ENCODE results near the gene HCN3. TPM values are rescaled to one million over a fixed set of nuclear protein-coding genes. Genes with fewer than 3 reads are reported as not detected.
"Not testable (repeated sequence)": the region's sequence is repeated elsewhere in the genome, so short reads cannot be mapped to it uniquely, and the experiment has no call there.

HCN3 gene
- total RNA-seq, 1 donor from 2014 or later = 1.9 TPM

GRCh38 chr1:155287987-155288543 lies 10.8 kb downstream of the HCN3 start:
- no peak overlapping the region for H3K4me3 Mint-ChIP-seq
- no peak overlapping the region for H3K4me3 ChIP-seq
- no peak overlapping the region for H2AFZ ChIP-seq (replicated peaks)
- no peaks in the 10 kb centered on the region for H3F3A ChIP-seq (ENCODE audit: low read depth)
- no peaks in the 10 kb centered on the region for H3K4me1 ChIP-seq
- H3K27ac Mint-ChIP-seq = no peak overlapping the region
- no peak overlapping the region for H3K27ac ChIP-seq
- TF ChIP-seq CTCF (IDR thresholded peaks at IDR 0.05) (no peak), EZH2phosphoT487 (IDR thresholded peaks at IDR 0.05) (no peak), EZH2 (IDR thresholded peaks at IDR 0.05) (no peak)
- H3K27me3 ChIP-seq = peaks cover 5% of the 10 kb centered on the region
- H3K4me1 Mint-ChIP-seq = no peaks in the 10 kb centered on the region
- H3K27me3 Mint-ChIP-seq (ENCODE audit: insufficient read depth, low read depth) = peaks cover 11% of the 10 kb centered on the region
- no peak overlapping the region for H3K4me2 ChIP-seq
- no peaks in the 10 kb centered on the region for H4K20me1 ChIP-seq (ENCODE audit: low read depth)
- H3K79me2 ChIP-seq (ENCODE audit: low read depth) = no peaks in the 10 kb centered on the region
- H3K36me3 Mint-ChIP-seq = peaks cover 5% of the 10 kb centered on the region
- H3K9me3 Mint-ChIP-seq = no peaks in the 10 kb centered on the region
- no peaks in the 10 kb centered on the region for H3K36me3 ChIP-seq
- no peak overlapping the region for H3K9ac ChIP-seq
- no peaks in the 10 kb centered on the region for H3K9me3 ChIP-seq (ENCODE audit: low read depth)
- no peak for DNase-seq (ENCODE audit: low spot score)

- H3K27me3 ChIP-seq = peaks cover 34% of the 10 kb centered on the region
- not testable (repeated sequence) for H3K4me1 Mint-ChIP-seq; H3K27ac ChIP-seq; H3K27ac Mint-ChIP-seq; H2AFZ ChIP-seq (replicated peaks); H3K36me3 Mint-ChIP-seq; H3K79me2 ChIP-seq (ENCODE audit: low read depth); H3K4me3 ChIP-seq; H3K4me3 Mint-ChIP-seq; H3K4me1 ChIP-seq; H3F3A ChIP-seq (ENCODE audit: low read depth); DNase-seq (ENCODE audit: low spot score); H3K9me3 ChIP-seq (ENCODE audit: low read depth); H3K9me3 Mint-ChIP-seq; H4K20me1 ChIP-seq (ENCODE audit: low read depth); H3K9ac ChIP-seq; H3K36me3 ChIP-seq; H3K4me2 ChIP-seq
- H3K27me3 Mint-ChIP-seq (ENCODE audit: insufficient read depth, low read depth) = peaks cover 14% of the 10 kb centered on the region
Observed at GRCh38 chr1:155291006-155291405, 13.7 kb downstream of the HCN3 start.

GRCh38 chr1:155293086-155293749 lies 16.0 kb downstream of the HCN3 start:
- Histone ChIP-seq H3K9me3 (ENCODE audit: low read depth) (no peaks in the 10 kb centered on the region), H3K9ac (no peak overlapping the region), H3K27me3 (peaks cover 51% of the 10 kb centered on the region), H3F3A (ENCODE audit: low read depth) (peaks cover 3% of the 10 kb centered on the region), H3K4me3 (no peak overlapping the region), H3K36me3 (no peaks in the 10 kb centered on the region), H3K4me2 (no peak overlapping the region), H2AFZ (replicated peaks) (no peak overlapping the region), H3K4me1 (no peaks in the 10 kb centered on the region), H3K79me2 (ENCODE audit: low read depth) (no peaks in the 10 kb centered on the region), H3K27ac (no peak overlapping the region), H4K20me1 (ENCODE audit: low read depth) (no peaks in the 10 kb centered on the region)
- Mint-ChIP-seq H3K27me3 (ENCODE audit: insufficient read depth, low read depth) (peaks cover 26% of the 10 kb centered on the region), H3K36me3 (no peaks in the 10 kb centered on the region), H3K4me1 (peaks cover 6% of the 10 kb centered on the region), H3K9me3 (peaks cover 5% of the 10 kb centered on the region), H3K4me3 (no peak overlapping the region), H3K27ac (no peak overlapping the region)
- DNase-seq (ENCODE audit: low spot score) = no peak
- no peak for TF ChIP-seq EZH2 (IDR thresholded peaks at IDR 0.05)
- no peak for TF ChIP-seq CTCF (IDR thresholded peaks at IDR 0.05)
- no peak for TF ChIP-seq EZH2phosphoT487 (IDR thresholded peaks at IDR 0.05)

GRCh38 chr1:155294520-155295182 lies 17.4 kb downstream of the HCN3 start:
- peak overlapping the region; percentile 47 for H3K4me3 ChIP-seq
- peaks cover 3% of the 10 kb centered on the region for H3F3A ChIP-seq (ENCODE audit: low read depth)
- no peaks in the 10 kb centered on the region for H3K4me1 ChIP-seq
- no peak overlapping the region for H3K27ac ChIP-seq
- peaks cover 6% of the 10 kb centered on the region for H3K4me1 Mint-ChIP-seq
- H3K79me2 ChIP-seq (ENCODE audit: low read depth) = no peaks in the 10 kb centered on the region
- TF ChIP-seq CTCF (IDR thresholded peaks at IDR 0.05) = no peak
- no peak for TF ChIP-seq EZH2 (IDR thresholded peaks at IDR 0.05)
- no peak for TF ChIP-seq EZH2phosphoT487 (IDR thresholded peaks at IDR 0.05)
- no peaks in the 10 kb centered on the region for H3K9me3 ChIP-seq (ENCODE audit: low read depth)
- H3K36me3 ChIP-seq = no peaks in the 10 kb centered on the region
- no peaks in the 10 kb centered on the region for H3K36me3 Mint-ChIP-seq
- peaks cover 5% of the 10 kb centered on the region for H3K9me3 Mint-ChIP-seq
- no peaks in the 10 kb centered on the region for H4K20me1 ChIP-seq (ENCODE audit: low read depth)
- H3K4me3 Mint-ChIP-seq = peak overlapping the region; percentile 47
- DNase-seq (ENCODE audit: low spot score) = peak; percentile 40
- H3K27me3 ChIP-seq = peaks cover 51% of the 10 kb centered on the region
- no peak overlapping the region for H3K9ac ChIP-seq
- peak overlapping the region; percentile 83 for H3K4me2 ChIP-seq
- no peak overlapping the region for H3K27ac Mint-ChIP-seq
- H3K27me3 Mint-ChIP-seq (ENCODE audit: insufficient read depth, low read depth) = peaks cover 25% of the 10 kb centered on the region
- peak overlapping the region; percentile 93 for H2AFZ ChIP-seq (replicated peaks)
